ENCODE results near the gene TNFRSF18.
"Not testable (repeated sequence)": the region's sequence is repeated elsewhere in the genome, so short reads cannot be mapped to it uniquely, and the experiment has no call there.

TNFRSF18 gene

DNA sequence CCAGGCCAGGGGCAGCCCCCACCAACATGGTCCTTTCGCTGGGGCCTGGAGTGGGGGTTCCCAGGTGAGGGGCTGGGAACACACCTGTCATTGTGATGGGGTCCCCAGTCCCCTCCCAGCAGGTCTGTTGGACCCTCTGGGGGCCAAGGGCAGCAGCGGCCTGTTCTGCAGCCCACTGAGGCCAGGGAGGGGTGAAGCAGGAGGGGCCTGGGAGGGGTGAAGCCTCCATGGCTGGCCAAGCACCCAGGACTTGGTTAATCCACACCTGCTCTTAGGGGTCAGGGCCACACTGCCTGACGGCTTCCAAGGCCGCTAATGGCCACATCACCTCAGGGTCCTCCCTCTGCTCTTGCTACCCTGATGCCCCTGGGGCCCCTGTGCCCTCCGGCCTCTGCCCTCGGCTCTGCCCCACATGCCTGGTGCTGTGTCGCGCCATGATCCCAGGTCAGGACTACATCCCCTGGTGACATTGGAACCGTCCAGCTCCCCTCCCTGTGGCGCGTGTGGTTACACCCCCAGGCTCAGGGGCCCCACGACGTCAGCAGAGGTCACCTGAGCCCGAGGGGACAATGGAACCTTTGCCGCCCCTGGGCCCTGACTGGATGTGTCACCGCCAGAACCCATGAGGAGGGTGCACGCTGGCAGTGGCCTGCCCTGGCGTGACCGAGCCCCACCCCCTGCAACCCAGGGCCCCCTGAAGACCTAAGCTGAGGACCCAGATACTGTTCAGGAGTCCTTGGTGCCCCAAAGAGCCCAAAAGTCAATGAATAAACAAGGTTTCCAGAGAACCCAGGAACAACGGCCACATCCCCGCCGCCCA is 7.0 kb downstream of the TNFRSF18 start:
- no peak for DNase-seq (ENCODE audit: extremely low read depth in 1 of 2, low read depth in 1 of 2)

DNA sequence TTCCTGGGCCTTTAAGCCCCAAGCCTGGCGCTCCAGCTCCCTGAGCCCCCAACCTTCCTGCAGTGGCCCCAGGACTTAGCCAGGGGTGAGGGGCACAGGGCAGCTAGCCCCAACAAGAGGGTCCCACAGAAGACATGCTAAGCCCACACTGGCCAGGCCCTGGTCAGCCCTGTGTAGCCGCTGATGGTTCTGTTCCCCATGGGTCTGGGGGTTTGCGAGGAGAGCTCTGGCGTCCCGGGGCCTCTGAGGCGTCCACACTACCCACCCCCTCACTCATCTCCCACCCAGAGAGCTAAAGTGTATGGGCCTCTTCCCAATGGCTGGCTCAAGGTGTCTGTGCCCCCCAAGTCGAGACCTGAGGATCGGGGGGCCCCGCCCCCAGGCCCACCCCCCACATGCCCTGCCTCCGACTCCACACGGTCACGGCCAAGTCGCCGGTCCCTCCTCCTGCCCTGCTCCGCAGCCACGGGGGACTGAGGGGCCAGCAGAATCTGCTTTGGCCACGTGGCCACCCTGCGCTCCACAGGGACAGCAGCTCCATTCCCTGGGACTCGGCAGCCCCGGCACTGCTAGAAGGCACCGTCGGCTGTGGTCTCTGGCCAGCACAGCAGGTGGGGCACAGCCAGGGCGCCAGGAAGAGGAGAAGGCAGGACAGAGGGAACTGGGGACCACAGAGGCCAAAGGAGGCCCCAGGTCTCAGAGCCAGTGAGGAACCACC is 7.8 kb downstream of the TNFRSF18 start:
- no peak for DNase-seq (ENCODE audit: extremely low read depth in 1 of 2, low read depth in 1 of 2)

GRCh38 chr1:1197551-1198422 is 8.6 kb downstream of the TNFRSF18 start:
- no peak for DNase-seq (ENCODE audit: extremely low read depth in 1 of 2, low read depth in 1 of 2)

GRCh38 chr1:1197188-1197500 is 9.2 kb downstream of the TNFRSF18 start:
- no peak for DNase-seq (ENCODE audit: extremely low read depth in 1 of 2, low read depth in 1 of 2)

GRCh38 chr1:1196431-1197187 is 9.8 kb downstream of the TNFRSF18 start:
- no peak for DNase-seq (ENCODE audit: extremely low read depth in 1 of 2, low read depth in 1 of 2)

- not testable (repeated sequence) for DNase-seq (ENCODE audit: extremely low read depth in 1 of 2, low read depth in 1 of 2)
Observed at GRCh38 chr1:1195726-1196125, 10.7 kb downstream of the TNFRSF18 start.

DNA sequence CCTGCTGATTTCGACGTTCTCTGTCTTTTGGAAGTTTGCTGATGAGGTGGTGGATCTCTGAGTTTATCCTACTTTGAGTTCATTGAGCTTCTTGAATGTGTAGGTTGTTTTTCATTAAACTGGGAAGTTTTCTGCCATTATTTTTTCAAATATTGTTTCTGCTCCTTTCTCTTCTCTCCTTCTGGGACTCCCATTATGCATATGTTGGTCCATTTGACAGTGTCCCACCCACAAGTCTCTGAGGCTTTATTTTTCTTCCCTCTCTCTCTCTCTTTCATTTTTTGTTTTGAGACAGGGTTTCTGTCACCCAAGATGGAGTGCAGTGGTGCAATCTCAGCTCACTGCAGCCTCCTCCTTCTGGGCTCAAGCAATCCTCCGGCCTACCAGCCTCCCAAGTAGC is 11.7 kb downstream of the TNFRSF18 start:
- DNase-seq (ENCODE audit: extremely low read depth in 1 of 2, low read depth in 1 of 2): no peak

- DNase-seq (ENCODE audit: extremely low read depth in 1 of 2, low read depth in 1 of 2): no peak
Observed at GRCh38 chr1:1191734-1192133, 14.7 kb downstream of the TNFRSF18 start.

DNA sequence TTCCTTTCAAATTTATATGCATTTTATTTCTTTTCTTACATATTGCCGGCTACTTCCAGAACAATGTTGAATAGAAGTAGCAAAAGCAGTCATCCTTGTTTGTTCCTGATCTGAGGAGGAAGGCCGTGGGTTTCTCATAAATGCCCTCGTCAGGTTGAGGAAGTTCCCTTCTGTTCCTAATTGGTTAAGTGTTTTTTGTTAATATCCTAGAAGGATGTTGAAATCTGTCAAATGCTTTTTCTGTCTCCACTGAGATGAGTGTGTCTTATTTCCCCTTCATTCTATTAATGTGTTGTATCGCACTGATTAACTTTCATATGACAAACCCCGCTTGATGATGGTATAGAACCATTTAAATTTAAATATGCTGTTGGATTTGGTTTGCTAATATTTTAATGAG is 17.3 kb downstream of the TNFRSF18 start:
- DNase-seq (ENCODE audit: extremely low read depth in 1 of 2, low read depth in 1 of 2): no peak

GRCh38 chr1:1187938-1188337 is 18.5 kb downstream of the TNFRSF18 start:
- no peak for DNase-seq (ENCODE audit: extremely low read depth in 1 of 2, low read depth in 1 of 2)

DNA sequence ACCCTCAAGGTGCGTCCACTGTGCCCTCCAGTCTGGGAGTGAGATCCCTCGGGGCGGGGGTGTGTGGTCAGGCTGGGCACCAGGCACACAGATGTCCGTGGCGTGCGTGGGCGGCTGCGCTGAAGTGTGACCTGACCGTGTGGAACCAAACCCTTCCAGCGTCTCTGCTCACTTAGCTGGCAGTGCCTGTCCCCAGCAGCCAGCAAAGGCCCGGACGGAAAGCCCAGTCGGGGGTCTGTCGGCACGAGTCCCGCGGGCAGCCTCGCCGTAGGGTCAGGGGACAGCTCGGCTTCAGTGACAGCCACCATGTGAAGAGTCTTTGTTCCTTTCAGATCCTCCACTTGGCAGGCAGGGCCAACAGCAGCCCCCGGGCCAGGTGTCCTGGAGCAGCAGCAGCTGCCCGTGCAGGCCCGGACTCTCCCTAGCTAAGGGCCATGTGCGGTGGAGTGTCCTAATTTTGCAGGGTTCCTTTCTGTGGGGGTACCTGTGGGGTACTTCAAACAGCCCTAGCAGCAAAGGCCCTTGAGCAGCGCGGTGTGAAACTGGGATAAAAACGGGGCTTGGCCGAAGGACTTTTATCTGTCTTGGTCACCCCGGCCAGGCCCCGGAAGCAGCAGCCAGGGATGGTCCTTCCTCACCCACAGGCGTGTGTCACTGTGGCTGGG is 21.2 kb downstream of the TNFRSF18 start:
- no peak for DNase-seq (ENCODE audit: extremely low read depth in 1 of 2, low read depth in 1 of 2)

- DNase-seq (ENCODE audit: extremely low read depth in 1 of 2, low read depth in 1 of 2): no peak
Observed at GRCh38 chr1:1183833-1184775, 22.3 kb downstream of the TNFRSF18 start.

DNA sequence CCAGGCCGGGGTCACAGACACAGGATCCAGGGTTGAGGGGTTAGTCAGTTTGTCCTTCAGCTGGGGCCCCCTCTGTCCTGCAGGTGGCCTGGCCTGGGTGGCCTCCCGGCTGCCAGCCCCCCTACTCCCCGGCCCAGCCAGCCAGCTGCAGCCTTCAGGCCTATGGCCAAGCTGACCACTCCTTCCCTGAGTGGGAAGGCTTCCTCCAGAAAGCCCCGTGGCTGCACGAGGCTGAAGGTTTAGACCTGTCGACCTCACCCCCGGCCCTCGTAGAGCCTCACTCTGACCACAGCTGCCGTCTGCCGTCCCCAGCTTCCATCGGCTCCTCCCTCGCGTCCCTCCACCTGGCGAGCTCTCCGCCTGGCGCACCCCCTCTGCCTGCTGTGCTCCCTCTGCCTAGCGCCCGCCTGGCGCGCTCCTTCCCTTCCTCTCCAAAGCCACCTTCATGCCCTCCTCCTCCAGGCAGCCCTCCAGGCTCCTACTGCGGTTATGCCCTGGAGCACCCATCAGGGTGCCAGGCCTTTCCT is 23.1 kb downstream of the TNFRSF18 start:
- no peak for DNase-seq (ENCODE audit: extremely low read depth in 1 of 2, low read depth in 1 of 2)

DNA sequence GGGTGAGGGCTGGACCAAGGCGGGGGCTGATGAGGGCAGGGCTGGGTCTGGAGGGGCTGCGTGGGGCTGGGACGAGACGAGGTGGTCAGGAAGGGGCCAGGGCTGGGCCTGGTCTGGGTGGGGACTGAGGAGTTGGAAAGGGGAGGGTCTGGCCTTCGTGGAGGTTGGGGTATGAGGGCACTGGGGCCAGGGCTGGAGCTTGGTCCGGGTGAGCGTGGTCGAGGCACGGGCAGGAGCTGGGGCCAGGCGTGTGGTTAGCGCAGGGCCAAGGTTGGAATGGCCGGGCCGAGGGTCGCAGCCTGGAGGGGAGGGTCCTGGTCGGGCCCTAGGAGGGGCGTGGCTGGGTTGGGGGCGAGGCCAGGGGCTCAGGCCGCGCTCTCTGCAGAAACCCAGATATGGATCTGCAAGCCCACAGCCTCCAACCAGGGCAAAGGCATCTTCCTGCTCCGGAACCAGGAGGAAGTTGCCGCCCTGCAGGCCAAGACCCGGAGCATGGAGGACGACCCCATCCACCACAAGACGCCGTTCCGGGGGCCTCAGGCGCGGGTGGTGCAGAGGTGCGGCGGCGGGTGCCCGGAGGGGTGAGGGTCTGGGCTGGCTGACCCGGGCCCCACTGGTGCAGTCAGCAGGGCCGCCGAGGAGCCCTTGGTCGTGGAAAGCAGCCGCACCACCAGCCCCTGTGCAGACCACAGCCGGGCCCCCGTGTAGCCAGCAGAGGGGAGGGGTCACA is 23.7 kb downstream of the TNFRSF18 start:
- DNase-seq (ENCODE audit: extremely low read depth in 1 of 2, low read depth in 1 of 2): no peak

DNA sequence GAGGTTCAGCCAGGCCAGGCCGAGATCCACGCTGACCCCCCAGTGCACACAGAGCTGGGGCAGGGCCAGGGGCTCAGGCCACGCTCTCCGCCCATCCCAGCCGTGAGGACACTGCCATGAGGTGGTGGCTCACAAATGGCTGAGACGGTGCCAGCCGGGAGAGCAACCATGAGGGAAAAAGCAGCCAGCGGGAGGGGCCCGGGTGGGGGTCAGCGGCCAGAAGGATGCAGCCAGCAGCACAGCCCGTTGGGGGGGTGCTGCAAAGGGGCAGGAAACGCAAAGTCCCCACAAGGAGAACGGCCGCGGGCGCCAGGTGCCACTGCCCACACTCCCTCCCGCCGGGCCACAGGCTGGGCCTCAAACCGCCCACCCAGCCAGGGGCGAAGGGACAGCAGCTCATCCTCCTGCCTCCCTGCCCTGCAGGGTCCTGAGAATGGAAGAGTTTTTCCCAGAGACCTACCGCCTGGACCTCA is 24.4 kb downstream of the TNFRSF18 start:
- no peak for DNase-seq (ENCODE audit: extremely low read depth in 1 of 2, low read depth in 1 of 2)

- DNase-seq (ENCODE audit: extremely low read depth in 1 of 2, low read depth in 1 of 2): no peak
Observed at GRCh38 chr1:1181129-1181937, 25.1 kb downstream of the TNFRSF18 start.
